ENCODE data around the gene PCDHGB1.
"Not testable (repeated sequence)": the region's sequence is repeated elsewhere in the genome, so short reads cannot be mapped to it uniquely, and the experiment has no call there.

The PCDHGB1 gene

DNA sequence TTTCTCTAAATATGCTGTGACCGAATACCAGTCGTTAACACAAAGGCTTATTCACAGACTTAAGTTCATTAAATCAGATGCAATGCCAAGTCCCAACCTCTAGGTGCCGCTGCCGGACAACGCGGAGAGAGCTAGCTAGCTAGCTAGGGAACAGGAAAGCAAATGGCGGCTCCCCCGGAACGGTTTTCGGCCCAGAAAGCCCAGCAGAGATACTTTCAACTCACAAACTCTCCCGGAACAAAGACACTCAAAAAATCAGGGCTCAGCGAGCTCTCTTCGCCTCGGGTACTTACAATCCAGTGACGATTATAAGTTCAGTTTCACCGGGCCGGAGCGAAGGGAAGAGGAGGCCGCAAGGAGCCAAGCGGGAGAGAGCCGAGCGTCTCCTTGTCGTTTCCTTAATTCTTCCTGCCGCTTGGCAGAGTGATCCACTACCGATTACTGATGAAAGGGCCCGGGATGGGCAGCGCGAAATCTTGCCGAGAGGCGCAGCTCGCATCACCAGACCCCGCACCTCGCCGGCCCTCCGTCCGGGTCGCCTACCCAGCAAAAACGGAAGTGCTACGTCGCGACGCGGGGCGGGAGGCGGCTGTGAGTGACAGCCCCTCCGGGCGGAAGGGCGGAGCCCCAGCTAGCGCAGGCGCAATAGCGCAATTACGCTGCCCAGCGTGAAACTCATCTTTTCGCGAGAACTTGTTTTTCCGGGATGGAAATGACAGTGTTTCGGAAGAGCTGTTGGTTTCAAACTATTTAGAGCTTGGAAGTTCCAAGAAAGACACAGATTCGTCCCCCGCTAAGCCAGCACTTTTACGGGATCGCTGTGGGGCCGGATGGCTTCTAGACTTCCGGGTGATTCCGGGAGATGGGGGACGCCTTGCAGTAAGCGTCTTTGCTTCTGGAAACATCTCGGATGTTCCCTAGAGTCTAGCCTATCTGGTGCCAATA lies 29.4 kb upstream of the PCDHGB1 start, which contains the start of gene TAF7:
TSS of gene TAF7 (minus strand) at position 560 of the 945 bp plus-strand sequence. CDS start 740 bp downstream, outside the sequence.
- TF ChIP-seq, protein P1, sequence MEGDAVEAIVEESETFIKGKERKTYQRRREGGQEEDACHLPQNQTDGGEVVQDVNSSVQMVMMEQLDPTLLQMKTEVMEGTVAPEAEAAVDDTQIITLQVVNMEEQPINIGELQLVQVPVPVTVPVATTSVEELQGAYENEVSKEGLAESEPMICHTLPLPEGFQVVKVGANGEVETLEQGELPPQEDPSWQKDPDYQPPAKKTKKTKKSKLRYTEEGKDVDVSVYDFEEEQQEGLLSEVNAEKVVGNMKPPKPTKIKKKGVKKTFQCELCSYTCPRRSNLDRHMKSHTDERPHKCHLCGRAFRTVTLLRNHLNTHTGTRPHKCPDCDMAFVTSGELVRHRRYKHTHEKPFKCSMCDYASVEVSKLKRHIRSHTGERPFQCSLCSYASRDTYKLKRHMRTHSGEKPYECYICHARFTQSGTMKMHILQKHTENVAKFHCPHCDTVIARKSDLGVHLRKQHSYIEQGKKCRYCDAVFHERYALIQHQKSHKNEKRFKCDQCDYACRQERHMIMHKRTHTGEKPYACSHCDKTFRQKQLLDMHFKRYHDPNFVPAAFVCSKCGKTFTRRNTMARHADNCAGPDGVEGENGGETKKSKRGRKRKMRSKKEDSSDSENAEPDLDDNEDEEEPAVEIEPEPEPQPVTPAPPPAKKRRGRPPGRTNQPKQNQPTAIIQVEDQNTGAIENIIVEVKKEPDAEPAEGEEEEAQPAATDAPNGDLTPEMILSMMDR (IDR thresholded peaks at IDR 0.05; ENCODE audit: control extremely low read depth, extremely low read depth, low read depth, missing control alignments), result peak; percentile 95
- POLR2A ChIA-PET, result interaction anchor here (0.6 to 1.7 kb wide), 4 partner anchors 10 to 985 kb away, joined by 3 to 4 read pairs (median 4); partner anchors contain the start of genes DIAPH1 and PCDHGA1
- CTCF ChIA-PET, result interaction anchor here (0.6 to 4.4 kb wide), 42 partner anchors 9 to 602 kb away, joined by 3 to 53 read pairs (median 4); partner anchors contain the start of genes PCDHGA1, PCDHGA10, PCDHGA11 and PCDHGA2
- DNase-seq (ENCODE audit: extremely low spot score), result peak; percentile 93

DNA sequence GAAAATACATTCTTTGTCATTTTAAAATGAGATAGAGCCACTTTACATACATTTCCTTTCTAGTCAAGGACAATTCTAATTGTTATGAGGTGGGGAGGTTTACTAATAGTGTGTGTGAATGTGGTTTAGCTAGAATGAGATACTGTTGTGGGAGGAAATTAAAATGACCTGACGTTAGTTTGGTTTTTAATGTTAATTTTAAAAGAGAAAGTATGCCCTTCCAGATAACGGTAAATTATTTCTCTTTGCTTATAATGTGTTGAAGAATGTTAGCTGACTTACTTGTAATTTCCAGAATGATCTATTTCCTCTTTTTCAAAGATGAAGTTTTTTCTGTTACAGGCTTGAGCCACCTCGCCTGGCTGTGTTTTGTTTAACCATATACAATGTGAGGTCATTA lies 27.6 kb upstream of the PCDHGB1 start:
- TF ChIP-seq, protein P1 (IDR thresholded peaks at IDR 0.05; ENCODE audit: control extremely low read depth, extremely low read depth, low read depth, missing control alignments), result no peak
- ChIA-PET CTCF (interaction anchor here (1.9 to 4.0 kb wide), 2 partner anchors 242 to 245 kb away, joined by 6 to 17 read pairs; no protein-coding TSS in a partner anchor), POLR2A (no interaction called here)
- DNase-seq (ENCODE audit: extremely low spot score), result no peak

DNA sequence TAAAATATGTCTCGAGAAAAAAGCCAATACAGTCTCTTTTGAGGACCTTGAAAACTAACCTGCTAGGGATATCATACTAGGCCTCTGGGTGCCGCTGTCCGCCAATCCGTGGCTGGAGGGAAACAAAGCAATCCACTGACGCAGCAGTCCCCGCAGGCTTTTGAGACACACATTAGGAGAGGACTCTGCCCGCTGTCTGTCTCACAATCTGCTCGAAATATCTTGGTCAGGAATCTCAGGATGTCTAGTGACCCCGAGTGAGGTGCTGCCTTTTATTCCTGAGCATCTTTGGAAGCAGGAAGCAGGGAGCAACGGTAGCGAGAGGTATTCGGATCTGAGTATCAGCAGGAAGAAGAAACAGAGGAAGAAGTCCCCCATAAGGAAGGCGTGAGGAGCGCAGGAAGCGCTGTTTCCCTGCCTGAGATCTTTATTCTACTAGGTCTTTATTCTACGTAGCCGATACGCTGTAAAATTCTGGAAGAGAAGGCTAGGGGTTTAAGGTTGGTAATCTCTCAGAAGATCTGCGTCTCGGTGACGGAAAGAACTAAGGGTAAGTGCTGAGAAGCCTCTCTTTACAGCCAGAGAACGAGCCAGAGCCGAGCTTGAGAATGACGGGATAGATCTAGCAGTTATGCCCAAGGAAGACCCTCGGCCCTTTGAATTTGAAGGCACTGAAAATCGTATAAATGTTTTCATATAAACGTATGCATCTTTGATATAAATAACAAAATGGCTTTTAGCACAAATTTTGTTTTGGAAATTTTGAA lies 23.6 kb upstream of the PCDHGB1 start:
- ChIA-PET POLR2A (no interaction called here), CTCF (interaction anchor here (0.7 to 4.6 kb wide), 7 partner anchors 10 to 242 kb away, joined by 3 to 14 read pairs (median 4); partner anchors contain the start of genes PCDHGA2 and PCDHGB3)
- peak; percentile 62 for DNase-seq (ENCODE audit: extremely low spot score)
- TF ChIP-seq, protein P1 (IDR thresholded peaks at IDR 0.05; ENCODE audit: control extremely low read depth, extremely low read depth, low read depth, missing control alignments), result peak; percentile 43

GRCh38 chr5:141328231-141328630 lies 21.7 kb upstream of the PCDHGB1 start:
- ChIA-PET CTCF (interaction anchor here (0.8 to 4.4 kb wide), 8 partner anchors 9 to 236 kb away, joined by 3 to 53 read pairs (median 4); partner anchors contain the start of genes PCDHGB1, PCDHGB6 and TAF7), POLR2A (no interaction called here)
- TF ChIP-seq, protein P1 (IDR thresholded peaks at IDR 0.05; ENCODE audit: control extremely low read depth, extremely low read depth, low read depth, missing control alignments), result no peak
- no peak for DNase-seq (ENCODE audit: extremely low spot score)

DNA sequence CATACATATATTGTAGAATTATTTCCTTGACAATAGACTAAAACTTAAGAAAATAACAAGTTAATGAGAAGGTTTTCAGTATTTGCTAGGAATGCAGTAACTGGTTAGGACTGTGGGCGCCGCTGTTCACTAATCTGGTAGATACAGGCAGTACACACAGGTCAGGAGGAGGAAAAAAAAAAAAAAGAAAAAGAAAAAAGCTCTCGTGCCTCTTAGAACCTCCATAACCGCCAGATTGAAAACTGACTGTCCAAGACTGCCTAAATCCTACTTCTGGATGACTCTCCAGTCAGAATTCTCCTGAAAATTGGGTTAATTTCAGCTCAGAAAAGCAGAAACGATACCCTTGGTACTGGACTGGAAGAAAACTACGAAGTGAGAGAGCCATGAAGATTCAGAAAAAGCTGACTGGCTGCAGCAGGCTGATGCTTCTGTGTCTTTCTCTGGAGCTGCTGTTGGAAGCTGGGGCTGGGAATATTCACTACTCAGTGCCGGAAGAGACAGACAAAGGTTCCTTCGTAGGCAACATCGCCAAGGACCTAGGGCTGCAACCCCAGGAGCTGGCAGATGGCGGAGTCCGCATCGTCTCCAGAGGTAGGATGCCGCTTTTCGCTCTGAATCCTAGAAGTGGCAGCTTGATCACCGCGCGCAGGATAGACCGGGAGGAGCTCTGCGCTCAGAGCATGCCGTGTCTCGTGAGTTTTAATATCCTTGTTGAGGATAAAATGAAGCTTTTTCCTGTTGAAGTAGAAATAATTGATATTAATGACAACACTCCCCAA lies 19.4 kb upstream of the PCDHGB1 start, which contains the start of gene PCDHGA1:
TSS of gene PCDHGA1 (plus strand) at position 216 of the 782 bp plus-strand sequence.
- TF ChIP-seq, protein P1 (IDR thresholded peaks at IDR 0.05; ENCODE audit: control extremely low read depth, extremely low read depth, low read depth, missing control alignments), result peak; percentile 73
- POLR2A ChIA-PET, result interaction anchor here (1.1 kb wide), 1 partner anchor 11 kb away, joined by 4 read pairs; no protein-coding TSS in a partner anchor
- CTCF ChIA-PET, result interaction anchor here (0.6 to 4.4 kb wide), 25 partner anchors 9 to 235 kb away, joined by 3 to 53 read pairs (median 5); partner anchors contain the start of genes PCDHB14, PCDHGA10, PCDHGA11 and PCDHGA3
- DNase-seq (ENCODE audit: extremely low spot score), result peak; percentile 45

- CTCF ChIA-PET, result interaction anchor here (1.7 to 3.5 kb wide), 3 partner anchors 12 to 235 kb away, joined by 5 to 20 read pairs (median 6); partner anchors contain the start of genes PCDHGA10 and TAF7
- POLR2A ChIA-PET; DNase-seq (ENCODE audit: extremely low spot score): not testable (repeated sequence)
Observed at GRCh38 chr5:141332571-141332970, 17.3 kb upstream of the PCDHGB1 start.
